Astrocyte of the hippocampus (primary cell): ENCODE results near the gene CKAP2L.

Experiments
- DNase-seq: peaks from one replicate; pipeline ENCODE4 v3.0.0; 2011; ENCODE audit warnings: low read depth, low spot score

Gene CKAP2L

GRCh38 chr2:112762276-112762675, 2.1 kb downstream of the CKAP2L start:
- no peak for DNase-seq

DNA sequence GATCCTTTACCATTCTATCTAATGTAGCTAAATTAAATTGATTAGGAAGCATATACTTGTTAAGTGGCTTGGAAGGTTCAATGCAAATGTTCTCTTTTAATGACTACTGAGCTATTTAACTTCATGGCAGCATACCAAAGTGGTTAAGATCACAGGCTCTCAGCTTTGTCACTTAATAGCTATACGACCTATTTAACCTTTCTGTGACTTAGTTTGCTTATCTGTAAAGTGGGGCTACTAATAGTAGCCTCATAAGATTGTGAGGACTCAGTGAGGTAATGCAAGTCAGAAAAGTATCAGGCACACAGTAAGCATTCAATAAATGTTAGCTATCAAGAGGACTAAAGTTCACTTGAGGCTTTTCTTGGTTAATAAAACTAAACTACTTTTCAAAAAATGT, 4.3 kb downstream of the CKAP2L start:
- no peak for DNase-seq

- no peak for DNase-seq
Measured at GRCh38 chr2:112758711-112759110, 5.7 kb downstream of the CKAP2L start.

GRCh38 chr2:112757265-112757664, 7.1 kb downstream of the CKAP2L start:
- DNase-seq: no peak

- DNase-seq: no peak
Measured at GRCh38 chr2:112756207-112756606, 8.2 kb downstream of the CKAP2L start.

DNA sequence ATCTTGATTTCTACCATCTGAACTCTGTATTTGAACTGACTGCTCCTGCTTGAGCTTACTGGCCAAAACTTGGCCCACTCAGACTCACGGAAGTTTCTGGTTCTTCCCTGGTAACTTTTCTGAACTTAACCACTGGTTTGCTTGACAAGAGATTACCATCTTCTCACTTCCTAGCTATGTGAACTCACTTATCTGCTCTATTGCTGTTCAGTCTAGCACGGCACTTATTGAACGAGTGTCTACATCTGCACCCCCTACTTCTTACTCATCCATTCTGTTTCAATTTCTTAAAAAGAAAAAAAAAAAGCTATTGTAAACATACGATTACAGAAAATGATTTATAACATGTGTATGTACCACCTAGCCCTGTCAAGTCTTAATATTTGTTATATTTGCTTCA, 9.0 kb downstream of the CKAP2L start:
- DNase-seq: no peak

GRCh38 chr2:112754564-112754963, 9.8 kb downstream of the CKAP2L start:
- DNase-seq: no peak

- no peak for DNase-seq
Measured at GRCh38 chr2:112752667-112753066, 11.7 kb downstream of the CKAP2L start.

GRCh38 chr2:112751451-112752197, 12.8 kb downstream of the CKAP2L start:
- DNase-seq: peak; percentile 33

- DNase-seq: peak; percentile 27
Measured at GRCh38 chr2:112750560-112750843, 13.9 kb downstream of the CKAP2L start.

DNA sequence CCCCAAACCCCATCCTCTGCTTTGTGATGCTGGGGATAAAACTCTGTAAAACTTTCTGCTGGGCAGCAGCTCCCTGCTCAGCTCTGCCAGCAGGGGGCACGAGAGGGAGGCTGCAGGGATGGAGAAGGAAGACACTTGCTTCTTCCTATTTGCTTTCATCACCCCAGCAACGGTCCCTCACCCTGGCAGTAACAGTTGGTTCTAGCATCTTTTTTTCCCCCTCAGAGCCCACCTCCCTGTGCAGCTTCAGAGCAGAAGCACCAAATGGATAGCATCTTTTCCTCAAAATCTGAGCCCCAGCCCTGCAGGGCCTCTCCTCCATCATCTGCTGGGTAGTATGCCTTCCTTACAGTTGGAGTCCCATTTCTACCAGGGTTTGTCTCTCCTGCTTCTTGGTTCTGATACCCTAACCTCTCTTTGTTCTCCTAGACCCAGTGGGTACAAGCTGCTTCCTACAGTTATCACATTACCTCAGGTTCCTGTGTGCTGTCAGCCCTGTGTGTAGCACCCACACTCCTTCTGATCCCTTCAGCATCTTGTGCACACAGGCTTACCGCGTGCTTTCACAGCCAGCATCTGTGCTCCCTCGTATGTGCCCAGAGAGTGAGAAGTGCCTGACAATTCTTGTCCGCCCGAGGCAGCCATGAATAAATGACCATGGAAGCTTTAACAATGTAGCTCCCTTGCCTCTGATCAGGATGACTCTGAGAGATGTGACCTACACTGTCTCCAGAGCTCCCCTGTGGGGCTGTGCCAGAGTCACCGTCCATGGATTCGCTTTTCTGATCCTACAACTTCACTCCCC, 14.5 kb downstream of the CKAP2L start:
- DNase-seq: peak; percentile 86

GRCh38 chr2:112740527-112740926, 23.9 kb downstream of the CKAP2L start:
- no peak for DNase-seq

- DNase-seq: no peak
Measured at GRCh38 chr2:112737542-112738232, 26.7 kb downstream of the CKAP2L start.

DNA sequence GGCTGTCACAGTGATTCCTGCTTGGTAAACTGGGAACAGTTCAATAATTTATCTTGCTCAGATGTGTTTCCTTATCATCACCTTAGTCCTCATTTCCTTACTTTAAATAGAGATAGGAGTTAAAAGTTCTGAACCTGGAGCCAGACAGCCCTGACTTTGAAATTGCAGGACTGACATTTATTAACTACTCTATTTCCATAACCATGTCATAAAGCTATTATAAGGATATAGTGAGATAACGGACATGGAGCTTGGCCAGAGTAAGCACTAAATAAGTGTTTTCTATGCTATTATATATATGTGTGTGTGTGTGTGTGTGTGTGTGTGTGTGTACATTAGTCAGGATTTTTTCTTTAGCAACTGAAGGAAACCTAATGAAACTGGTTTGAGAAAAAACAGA, 30.5 kb downstream of the CKAP2L start:
- DNase-seq: no peak

- DNase-seq: no peak
Measured at GRCh38 chr2:112733456-112733855, 31.0 kb downstream of the CKAP2L start.

DNA sequence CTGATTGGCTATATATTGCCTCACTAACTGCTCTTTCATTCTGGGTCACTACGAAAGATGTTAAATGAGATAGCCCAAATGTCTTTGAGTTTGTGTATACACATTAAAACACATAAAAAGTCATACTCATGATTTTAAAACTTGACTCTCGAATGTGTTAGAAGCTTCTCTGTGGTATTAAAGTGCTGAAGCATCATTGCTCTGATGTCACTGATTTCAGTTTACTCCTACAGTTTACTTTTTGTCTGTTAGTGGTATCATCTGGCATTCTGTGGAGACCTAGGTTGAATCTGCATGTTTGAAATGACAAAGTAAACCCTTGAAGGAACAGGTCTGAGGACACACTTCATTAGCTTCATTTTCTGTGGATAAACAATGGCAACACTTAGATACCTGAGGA, 32.9 kb downstream of the CKAP2L start:
- DNase-seq: no peak

GRCh38 chr2:112730791-112731190, 33.6 kb downstream of the CKAP2L start:
- no peak for DNase-seq

DNA sequence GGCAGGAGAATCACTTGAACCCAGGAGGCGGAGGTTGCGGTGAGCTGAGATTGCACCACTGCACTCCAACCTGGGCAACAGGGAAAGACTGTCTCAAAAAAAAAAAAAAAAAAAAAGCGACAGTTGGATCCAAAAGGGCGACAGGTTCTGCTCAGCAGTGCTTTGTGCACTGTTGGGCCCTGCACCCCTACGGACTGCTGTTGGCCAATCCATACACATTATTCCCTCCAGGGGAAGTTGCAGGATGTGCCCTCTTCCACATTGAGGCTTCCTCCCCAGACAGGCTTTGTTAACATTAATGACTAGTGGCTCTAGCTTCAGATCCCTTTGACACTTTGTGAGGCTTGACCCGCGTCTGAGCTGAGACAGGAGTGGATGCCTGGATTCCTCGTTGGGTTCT, 34.2 kb downstream of the CKAP2L start:
- no peak for DNase-seq

- DNase-seq: no peak
Measured at GRCh38 chr2:112728378-112729175, 35.8 kb downstream of the CKAP2L start.

GRCh38 chr2:112728029-112728362, 36.4 kb downstream of the CKAP2L start:
- DNase-seq: no peak

DNA sequence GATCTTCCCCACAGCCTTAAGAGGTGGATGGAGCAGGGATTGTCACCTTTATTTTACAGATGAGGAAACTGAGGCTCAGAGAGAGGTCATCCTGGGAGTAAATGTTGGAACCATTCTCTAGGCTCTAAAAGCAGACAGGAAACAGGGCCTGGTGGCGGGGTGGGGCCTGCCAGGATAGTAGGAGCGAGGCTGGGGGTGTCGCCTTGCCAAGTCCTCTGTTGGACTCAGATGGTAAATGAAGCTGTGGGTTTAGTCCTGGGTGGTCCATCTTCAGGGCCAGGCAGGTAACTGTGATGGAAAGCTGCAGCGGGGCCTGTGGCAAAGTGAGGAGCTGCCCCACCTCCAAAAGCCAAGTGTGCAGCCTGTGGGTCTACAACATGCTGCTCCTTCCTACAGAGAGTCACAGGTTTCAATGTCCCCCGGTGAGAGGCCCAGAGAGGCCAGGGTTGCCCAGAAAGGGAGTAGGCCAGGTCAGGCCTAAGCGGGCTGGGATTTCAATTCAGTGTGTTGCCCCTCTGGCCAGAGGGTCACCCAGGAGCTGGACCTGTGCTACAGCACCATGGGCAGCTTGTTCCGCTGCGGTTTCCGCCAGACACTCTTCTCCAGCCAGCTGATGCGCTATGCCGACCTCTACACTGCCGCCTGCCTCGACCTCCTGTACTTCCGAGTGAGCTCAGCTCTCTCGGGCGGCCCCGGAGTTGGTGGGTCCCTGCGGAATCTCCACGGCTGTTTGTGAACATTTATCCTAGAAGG, 37.0 kb downstream of the CKAP2L start:
- DNase-seq: no peak
